A549 (cell line): ENCODE results near the gene KRTAP5-8.

ENCODE experiments used
- CTCF ChIP-seq: fragments of >200 bp; sonication (Bioruptor Twin); formaldehyde crosslinking; IDR thresholded peaks from 3 replicates; pipeline ENCODE4 v1.5.1; 2016
- JUN ChIP-seq, 2 experiments: fragments of >200 bp; sonication (Bioruptor Twin); formaldehyde crosslinking; IDR thresholded peaks; 2 replicates in 1 of 2; 3 replicates in 1 of 2; pipeline ENCODE4 v1.6.1; 2016 to 2017
- POLR2A ChIP-seq: IDR thresholded peaks from 2 replicates; pipeline ENCODE4 v1.6.1; 2012; ENCODE audit warnings: mild to moderate bottlenecking, low read length
- RARB ChIP-seq: fragments of 250-450 bp; sonication (Bioruptor Pico); IDR thresholded peaks from 2 replicates; pipeline ENCODE4 v1.8.0; 2021; ENCODE audit warnings: mild to moderate bottlenecking, moderate library complexity
- TP53 ChIP-seq: fragments of 250-450 bp; sonication (Bioruptor Pico); IDR thresholded peaks from 2 replicates; pipeline ENCODE4 v1.5.0; 2021; ENCODE audit warnings: mild to moderate bottlenecking, moderate library complexity
- USF2 ChIP-seq: fragments of 450-650 bp; IDR thresholded peaks from 2 replicates; pipeline ENCODE4 v1.6.1; 2014; ENCODE audit warnings: antibody characterized with exemption
- ZNF302 ChIP-seq: fragments of 250-450 bp; sonication (Bioruptor Pico); IDR thresholded peaks from 2 replicates; pipeline ENCODE4 v1.9.0; 2021; ENCODE audit warnings: inconsistent platforms, mild to moderate bottlenecking, moderate library complexity

- TF ChIP-seq ZNF302 (CRISPR knock-in tag) (no peak), RARB (CRISPR knock-in tag) (no peak), JUN (IDR thresholded peaks at IDR 0.05) (no peak), USF2 (no peak), CTCF (no peak), TP53 (no peak), POLR2A (no peak)
These were observed 45.9 kb upstream of the KRTAP5-8 start for GRCh38 chr11:71491940-71492339.
